WTC11 (cell line): ENCODE measurements around the gene SETD1B. TPM values are rescaled to one million over a fixed set of nuclear protein-coding genes. Genes with fewer than 3 reads are reported as not detected.

Source experiments
- ATAC-seq: fragments of 200-7000 bp; cut with Tn5 transposase; 2 replicates; pipeline ENCODE4 v1.10.0; 2021; ENCODE audit warnings: mild to moderate bottlenecking, moderate library complexity
- CTCF ChIA-PET: fragments of 300-600 bp; sonication (Branson Sonifier 250); formaldehyde crosslinking; loops from one replicate; lab custom pipeline; 2021; ENCODE audit warnings: antibody characterized with exemption; lab: Charles Lee
- POLR2A ChIA-PET: fragments of 350-600 bp; sonication (Branson Sonifier 250); formaldehyde crosslinking; loops from one replicate; lab custom pipeline; 2021; ENCODE audit warnings: antibody characterized with exemption; lab: Charles Lee
- DNase-seq: peaks from one replicate; pipeline ENCODE4 v3.0.0; 2021; ENCODE audit warnings: low spot score
- H3K27ac Mint-ChIP-seq: 2 replicates; pipeline ENCODE4 v1.8.0; 2021; ENCODE audit warnings: mixed read lengths
- H3K27me3 Mint-ChIP-seq: 2 replicates; pipeline ENCODE4 v1.8.0; 2021; ENCODE audit warnings: low read depth, mild to moderate bottlenecking, moderate library complexity, mixed read lengths
- H3K36me3 Mint-ChIP-seq: 2 replicates; pipeline ENCODE4 v1.8.0; 2021; ENCODE audit warnings: mixed read lengths
- H3K4me1 Mint-ChIP-seq: 2 replicates; pipeline ENCODE4 v1.8.0; 2022; ENCODE audit warnings: mixed read lengths
- H3K4me3 Mint-ChIP-seq: 2 replicates; pipeline ENCODE4 v1.8.0; 2021; ENCODE audit warnings: mild to moderate bottlenecking, moderate library complexity, mixed read lengths
- H3K9me3 Mint-ChIP-seq: 2 replicates; pipeline ENCODE4 v1.8.0; 2021; ENCODE audit warnings: mixed read lengths
- FOXP4 ChIP-seq: sonication (generic); formaldehyde crosslinking; IDR thresholded peaks from 2 replicates; pipeline ENCODE4 v1.8.0; 2022; ENCODE audit warnings: mild to moderate bottlenecking, missing genetic modification reagents
- GABPB1 ChIP-seq: sonication (generic); formaldehyde crosslinking; IDR thresholded peaks from 2 replicates; pipeline ENCODE4 v1.8.1; 2023; ENCODE audit warnings: mild to moderate bottlenecking, missing genetic modification reagents
- JAZF1 ChIP-seq: fragments of 250-450 bp; sonication (Bioruptor Pico); IDR thresholded peaks from 2 replicates; pipeline ENCODE4 v1.9.0; 2021; ENCODE audit warnings: moderate library complexity, mild to moderate bottlenecking, inconsistent platforms
- MAX ChIP-seq: sonication (generic); formaldehyde crosslinking; IDR thresholded peaks from 2 replicates; pipeline ENCODE4 v1.8.0; 2022; ENCODE audit warnings: mild to moderate bottlenecking, missing genetic modification reagents
- RORB ChIP-seq: fragments of 250-450 bp; sonication (Bioruptor Pico); IDR thresholded peaks from 2 replicates; pipeline ENCODE4 v1.9.0; 2021; ENCODE audit warnings: mild to moderate bottlenecking
- SP1 ChIP-seq: sonication (generic); formaldehyde crosslinking; conservative IDR thresholded peaks from 2 replicates; pipeline ENCODE4 v1.8.1; 2022; ENCODE audit warnings: missing genetic modification reagents
- TEAD1 ChIP-seq: sonication (generic); formaldehyde crosslinking; IDR thresholded peaks from 2 replicates; pipeline ENCODE4 v1.8.0; 2022; ENCODE audit warnings: mild to moderate bottlenecking, missing genetic modification reagents
- USF2 ChIP-seq: sonication (generic); formaldehyde crosslinking; IDR thresholded peaks from 2 replicates; pipeline ENCODE4 v1.8.1; 2023; ENCODE audit warnings: mild to moderate bottlenecking, missing genetic modification reagents, moderate library complexity
- ZNF121 ChIP-seq: sonication (generic); formaldehyde crosslinking; IDR thresholded peaks from 2 replicates; pipeline ENCODE4 v1.8.0; 2023; ENCODE audit warnings: missing genetic modification reagents
- ZNF416 ChIP-seq: fragments of 250-450 bp; sonication (Bioruptor Pico); IDR thresholded peaks from 2 replicates; pipeline ENCODE4 v1.9.0; 2021; ENCODE audit warnings: mild to moderate bottlenecking, inconsistent platforms
- ZNF671 ChIP-seq: fragments of 250-450 bp; sonication (Bioruptor Pico); IDR thresholded peaks from 2 replicates; pipeline ENCODE4 v1.8.0; 2021; ENCODE audit warnings: mild to moderate bottlenecking
- ZSCAN18 ChIP-seq: fragments of 250-450 bp; sonication (Bioruptor Pico); IDR thresholded peaks from 2 replicates; pipeline ENCODE4 v2.1.2; 2022; ENCODE audit warnings: mild to moderate bottlenecking, moderate library complexity
- total RNA-seq: library from RNA; stranded (reverse); gene quantifications from 3 replicates; pipeline ENCODE4 v1.2.3, GENCODE V29; 2021
- TF ChIP-seq, protein P1 (sequence below): sonication (generic); formaldehyde crosslinking; IDR thresholded peaks from 2 replicates; pipeline ENCODE4 v1.8.1; 2023; ENCODE audit warnings: mild to moderate bottlenecking, missing genetic modification reagents, borderline replicate concordance
- TF ChIP-seq, protein P2 (sequence below): sonication (generic); formaldehyde crosslinking; IDR thresholded peaks from 2 replicates; pipeline ENCODE4 v1.8.1; 2023; ENCODE audit warnings: mild to moderate bottlenecking, moderate library complexity, missing genetic modification reagents
- TF ChIP-seq, protein P3 (sequence below): sonication (generic); formaldehyde crosslinking; IDR thresholded peaks from 2 replicates; pipeline ENCODE4 v1.8.0; 2022; ENCODE audit warnings: mild to moderate bottlenecking, missing genetic modification reagents
- TF ChIP-seq, protein P4 (sequence below): sonication (generic); formaldehyde crosslinking; IDR thresholded peaks from 2 replicates; pipeline ENCODE4 v1.8.1; 2022; ENCODE audit warnings: mild to moderate bottlenecking, moderate library complexity, missing genetic modification reagents

Gene SETD1B
- total RNA-seq, 1 experiment from 2014 or later: 19.5 TPM

DNA sequence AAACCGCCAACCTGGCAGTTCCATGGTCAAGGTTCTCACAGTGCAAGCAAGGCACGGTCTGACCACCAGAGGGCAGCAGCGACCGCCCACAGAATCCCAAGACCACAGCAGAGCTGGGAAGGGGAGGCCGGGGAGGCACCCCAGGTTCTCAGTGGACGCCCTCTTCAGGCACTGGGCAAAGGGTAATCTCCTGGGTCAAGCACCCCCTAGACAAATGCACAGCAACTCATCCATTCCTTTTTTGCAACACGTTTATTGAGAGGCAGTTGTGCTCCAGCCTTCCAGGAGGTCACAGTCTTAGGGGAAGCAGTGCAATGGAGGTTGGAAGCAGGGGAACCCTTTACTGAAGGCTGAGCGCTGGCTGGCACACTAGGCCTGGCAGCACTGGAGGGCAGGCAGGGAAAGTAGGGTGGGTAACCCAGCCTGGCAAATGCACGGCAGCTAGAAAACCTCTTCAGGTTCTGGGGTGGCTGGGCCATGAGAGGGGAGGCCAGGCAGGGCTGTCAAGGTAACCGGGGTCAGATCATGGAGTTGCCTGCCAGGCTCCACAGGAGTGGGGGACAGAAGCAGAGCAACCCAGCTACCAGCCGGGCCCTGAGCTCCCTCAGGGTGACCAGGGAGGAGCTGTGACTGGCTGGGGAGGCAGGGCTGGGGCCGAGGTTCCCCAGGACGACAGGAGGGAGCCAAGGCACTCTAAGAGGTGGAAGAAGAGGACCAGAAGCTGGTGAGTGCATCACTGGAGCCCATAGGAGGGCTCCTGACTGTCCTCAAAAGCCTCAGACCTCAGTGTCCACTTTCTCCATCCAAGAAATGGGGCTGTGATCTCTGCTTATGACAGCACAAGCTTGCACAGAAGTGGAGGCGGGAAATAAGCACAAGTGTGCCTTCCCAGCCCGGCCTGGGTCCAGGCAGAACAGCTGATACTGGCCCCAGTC is 8.5 kb upstream of the SETD1B start (continued):
- peak; percentile 60 for TF ChIP-seq SP1 (CRISPR knock-in tag)

- Mint-ChIP-seq H3K27me3 (no peaks in the 10 kb centered on the region; the same call in 1 of the 2 replicates), H3K36me3 (peaks cover 15% of the 10 kb centered on the region), H3K4me1 (peaks cover 53% of the 10 kb centered on the region), H3K27ac (peak overlapping the region; percentile 91), H3K4me3 (peak overlapping the region; percentile 67), H3K9me3 (no peaks in the 10 kb centered on the region)
- CTCF ChIA-PET: interaction anchor here (0.7 to 12.5 kb wide), 5 partner anchors 10 to 97 kb away, joined by 3 to 532 read pairs (median 4); partner anchors contain the start of gene SETD1B
- POLR2A ChIA-PET: interaction anchor here (1.1 to 11.7 kb wide), 3 partner anchors 12 to 91 kb away, joined by 3 to 161 read pairs (median 11); partner anchors contain the start of genes PSMD9 and TMEM120B
- no peak for TF ChIP-seq TEAD1 (CRISPR knock-in tag)
- TF ChIP-seq JAZF1 (CRISPR knock-in tag): no peak
- peak; percentile 80; the same call in 1 of the 2 replicates for TF ChIP-seq ZNF121 (CRISPR knock-in tag)
- TF ChIP-seq SP1 (CRISPR knock-in tag): peak; percentile 79
- TF ChIP-seq ZNF416: 0 out of 2 replicates have a peak, but pooled peaks have one; percentile 3
- peak; percentile 60 for TF ChIP-seq GABPB1 (CRISPR knock-in tag)
- TF ChIP-seq, protein P1, sequence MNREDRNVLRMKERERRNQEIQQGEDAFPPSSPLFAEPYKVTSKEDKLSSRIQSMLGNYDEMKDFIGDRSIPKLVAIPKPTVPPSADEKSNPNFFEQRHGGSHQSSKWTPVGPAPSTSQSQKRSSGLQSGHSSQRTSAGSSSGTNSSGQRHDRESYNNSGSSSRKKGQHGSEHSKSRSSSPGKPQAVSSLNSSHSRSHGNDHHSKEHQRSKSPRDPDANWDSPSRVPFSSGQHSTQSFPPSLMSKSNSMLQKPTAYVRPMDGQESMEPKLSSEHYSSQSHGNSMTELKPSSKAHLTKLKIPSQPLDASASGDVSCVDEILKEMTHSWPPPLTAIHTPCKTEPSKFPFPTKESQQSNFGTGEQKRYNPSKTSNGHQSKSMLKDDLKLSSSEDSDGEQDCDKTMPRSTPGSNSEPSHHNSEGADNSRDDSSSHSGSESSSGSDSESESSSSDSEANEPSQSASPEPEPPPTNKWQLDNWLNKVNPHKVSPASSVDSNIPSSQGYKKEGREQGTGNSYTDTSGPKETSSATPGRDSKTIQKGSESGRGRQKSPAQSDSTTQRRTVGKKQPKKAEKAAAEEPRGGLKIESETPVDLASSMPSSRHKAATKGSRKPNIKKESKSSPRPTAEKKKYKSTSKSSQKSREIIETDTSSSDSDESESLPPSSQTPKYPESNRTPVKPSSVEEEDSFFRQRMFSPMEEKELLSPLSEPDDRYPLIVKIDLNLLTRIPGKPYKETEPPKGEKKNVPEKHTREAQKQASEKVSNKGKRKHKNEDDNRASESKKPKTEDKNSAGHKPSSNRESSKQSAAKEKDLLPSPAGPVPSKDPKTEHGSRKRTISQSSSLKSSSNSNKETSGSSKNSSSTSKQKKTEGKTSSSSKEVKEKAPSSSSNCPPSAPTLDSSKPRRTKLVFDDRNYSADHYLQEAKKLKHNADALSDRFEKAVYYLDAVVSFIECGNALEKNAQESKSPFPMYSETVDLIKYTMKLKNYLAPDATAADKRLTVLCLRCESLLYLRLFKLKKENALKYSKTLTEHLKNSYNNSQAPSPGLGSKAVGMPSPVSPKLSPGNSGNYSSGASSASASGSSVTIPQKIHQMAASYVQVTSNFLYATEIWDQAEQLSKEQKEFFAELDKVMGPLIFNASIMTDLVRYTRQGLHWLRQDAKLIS (CRISPR knock-in tag): peak; percentile 56; the same call in 1 of the 2 replicates
- TF ChIP-seq, protein P2, sequence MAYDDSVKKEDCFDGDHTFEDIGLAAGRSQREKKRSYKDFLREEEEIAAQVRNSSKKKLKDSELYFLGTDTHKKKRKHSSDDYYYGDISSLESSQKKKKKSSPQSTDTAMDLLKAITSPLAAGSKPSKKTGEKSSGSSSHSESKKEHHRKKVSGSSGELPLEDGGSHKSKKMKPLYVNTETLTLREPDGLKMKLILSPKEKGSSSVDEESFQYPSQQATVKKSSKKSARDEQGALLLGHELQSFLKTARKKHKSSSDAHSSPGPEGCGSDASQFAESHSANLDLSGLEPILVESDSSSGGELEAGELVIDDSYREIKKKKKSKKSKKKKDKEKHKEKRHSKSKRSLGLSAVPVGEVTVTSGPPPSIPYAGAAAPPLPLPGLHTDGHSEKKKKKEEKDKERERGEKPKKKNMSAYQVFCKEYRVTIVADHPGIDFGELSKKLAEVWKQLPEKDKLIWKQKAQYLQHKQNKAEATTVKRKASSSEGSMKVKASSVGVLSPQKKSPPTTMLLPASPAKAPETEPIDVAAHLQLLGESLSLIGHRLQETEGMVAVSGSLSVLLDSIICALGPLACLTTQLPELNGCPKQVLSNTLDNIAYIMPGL: 0 out of 2 replicates have a peak, but pooled peaks have one; percentile 44
- no peak for TF ChIP-seq ZSCAN18 (CRISPR knock-in tag)
- TF ChIP-seq RORB (CRISPR knock-in tag): no peak
- TF ChIP-seq, protein P3, sequence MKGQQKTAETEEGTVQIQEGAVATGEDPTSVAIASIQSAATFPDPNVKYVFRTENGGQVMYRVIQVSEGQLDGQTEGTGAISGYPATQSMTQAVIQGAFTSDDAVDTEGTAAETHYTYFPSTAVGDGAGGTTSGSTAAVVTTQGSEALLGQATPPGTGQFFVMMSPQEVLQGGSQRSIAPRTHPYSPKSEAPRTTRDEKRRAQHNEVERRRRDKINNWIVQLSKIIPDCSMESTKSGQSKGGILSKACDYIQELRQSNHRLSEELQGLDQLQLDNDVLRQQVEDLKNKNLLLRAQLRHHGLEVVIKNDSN (CRISPR knock-in tag): 0 out of 2 replicates have a peak, but pooled peaks have one; percentile 28
- TF ChIP-seq FOXP4: 0 out of 2 replicates have a peak, but pooled peaks have one; percentile 32
- no peak for TF ChIP-seq USF2 (CRISPR knock-in tag)
- TF ChIP-seq, protein P4, sequence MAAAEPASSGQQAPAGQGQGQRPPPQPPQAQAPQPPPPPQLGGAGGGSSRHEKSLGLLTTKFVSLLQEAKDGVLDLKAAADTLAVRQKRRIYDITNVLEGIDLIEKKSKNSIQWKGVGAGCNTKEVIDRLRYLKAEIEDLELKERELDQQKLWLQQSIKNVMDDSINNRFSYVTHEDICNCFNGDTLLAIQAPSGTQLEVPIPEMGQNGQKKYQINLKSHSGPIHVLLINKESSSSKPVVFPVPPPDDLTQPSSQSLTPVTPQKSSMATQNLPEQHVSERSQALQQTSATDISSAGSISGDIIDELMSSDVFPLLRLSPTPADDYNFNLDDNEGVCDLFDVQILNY (CRISPR knock-in tag): no peak
- TF ChIP-seq MAX (CRISPR knock-in tag): peak; percentile 68; the same call in 1 of the 2 replicates
- TF ChIP-seq ZNF671 (CRISPR knock-in tag): no peak
- peak; percentile 87 for DNase-seq
- peak; percentile 22 for ATAC-seq
Measured at GRCh38 chr12:121796855-121797751, 6.7 kb upstream of the SETD1B start.
